Ishikawa (cell line): ENCODE data around the gene GADL1.

ENCODE experiments used
- CEBPB ChIP-seq: IDR thresholded peaks from 2 replicates; pipeline ENCODE4 v1.6.1; 2012
- CREB1 ChIP-seq: IDR thresholded peaks from 2 replicates; pipeline ENCODE4 v1.6.1; 2012; ENCODE audit warnings: low read depth
- EGR1 ChIP-seq: IDR thresholded peaks from 2 replicates; pipeline ENCODE4 v1.6.1; 2012
- EP300 ChIP-seq: IDR thresholded peaks from 2 replicates; pipeline ENCODE4 v1.6.1; 2012; ENCODE audit warnings: borderline replicate concordance
- FOXM1 ChIP-seq: IDR thresholded peaks from 2 replicates; pipeline ENCODE4 v1.6.1; 2012; ENCODE audit warnings: low read depth, borderline replicate concordance
- NFIC ChIP-seq: IDR thresholded peaks from 2 replicates; pipeline ENCODE4 v1.6.1; 2012
- RAD21 ChIP-seq: IDR thresholded peaks from 2 replicates; pipeline ENCODE4 v1.6.1; 2012; ENCODE audit warnings: low read depth
- TAF1 ChIP-seq: IDR thresholded peaks from 2 replicates; pipeline ENCODE4 v1.6.1; 2012; ENCODE audit warnings: low read depth, mild to moderate bottlenecking
- TCF12 ChIP-seq: IDR thresholded peaks from 2 replicates; pipeline ENCODE4 v1.6.1; 2012; ENCODE audit warnings: low read depth
- TEAD4 ChIP-seq: IDR thresholded peaks from 2 replicates; pipeline ENCODE4 v1.6.1; 2012
- USF1 ChIP-seq: IDR thresholded peaks from 2 replicates; pipeline ENCODE4 v1.6.1; 2012
- YY1 ChIP-seq: IDR thresholded peaks from 2 replicates; pipeline ENCODE4 v1.6.1; 2012; ENCODE audit warnings: low read depth
- ZBTB7A ChIP-seq: IDR thresholded peaks from 2 replicates; pipeline ENCODE4 v1.6.1; 2012; ENCODE audit warnings: low read depth
- TF ChIP-seq, protein P1 (sequence below): IDR thresholded peaks from 2 replicates; pipeline ENCODE4 v1.6.1; 2012; ENCODE audit warnings: low read depth, mild to moderate bottlenecking
- TF ChIP-seq, protein P2 (sequence below): IDR thresholded peaks from 2 replicates; pipeline ENCODE4 v1.6.1; 2012

Gene GADL1, protein sequence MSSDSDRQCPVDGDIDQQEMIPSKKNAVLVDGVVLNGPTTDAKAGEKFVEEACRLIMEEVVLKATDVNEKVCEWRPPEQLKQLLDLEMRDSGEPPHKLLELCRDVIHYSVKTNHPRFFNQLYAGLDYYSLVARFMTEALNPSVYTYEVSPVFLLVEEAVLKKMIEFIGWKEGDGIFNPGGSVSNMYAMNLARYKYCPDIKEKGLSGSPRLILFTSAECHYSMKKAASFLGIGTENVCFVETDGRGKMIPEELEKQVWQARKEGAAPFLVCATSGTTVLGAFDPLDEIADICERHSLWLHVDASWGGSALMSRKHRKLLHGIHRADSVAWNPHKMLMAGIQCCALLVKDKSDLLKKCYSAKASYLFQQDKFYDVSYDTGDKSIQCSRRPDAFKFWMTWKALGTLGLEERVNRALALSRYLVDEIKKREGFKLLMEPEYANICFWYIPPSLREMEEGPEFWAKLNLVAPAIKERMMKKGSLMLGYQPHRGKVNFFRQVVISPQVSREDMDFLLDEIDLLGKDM

GRCh38 chr3:30894521-30895251 is at the start of gene GADL1:
Gene GADL1 (minus strand): TSS chr3:30894661. CDS start chr3:30894614, 47 bp downstream.
- TF ChIP-seq ZBTB7A (no peak), NFIC (no peak), TAF1 (no peak), FOXM1 (no peak), CEBPB (no peak), RAD21 (no peak), USF1 (no peak), CREB1 (no peak), EGR1 (no peak), YY1 (no peak), TEAD4 (no peak), EP300 (no peak), TCF12 (no peak)
- TF ChIP-seq, protein P1, sequence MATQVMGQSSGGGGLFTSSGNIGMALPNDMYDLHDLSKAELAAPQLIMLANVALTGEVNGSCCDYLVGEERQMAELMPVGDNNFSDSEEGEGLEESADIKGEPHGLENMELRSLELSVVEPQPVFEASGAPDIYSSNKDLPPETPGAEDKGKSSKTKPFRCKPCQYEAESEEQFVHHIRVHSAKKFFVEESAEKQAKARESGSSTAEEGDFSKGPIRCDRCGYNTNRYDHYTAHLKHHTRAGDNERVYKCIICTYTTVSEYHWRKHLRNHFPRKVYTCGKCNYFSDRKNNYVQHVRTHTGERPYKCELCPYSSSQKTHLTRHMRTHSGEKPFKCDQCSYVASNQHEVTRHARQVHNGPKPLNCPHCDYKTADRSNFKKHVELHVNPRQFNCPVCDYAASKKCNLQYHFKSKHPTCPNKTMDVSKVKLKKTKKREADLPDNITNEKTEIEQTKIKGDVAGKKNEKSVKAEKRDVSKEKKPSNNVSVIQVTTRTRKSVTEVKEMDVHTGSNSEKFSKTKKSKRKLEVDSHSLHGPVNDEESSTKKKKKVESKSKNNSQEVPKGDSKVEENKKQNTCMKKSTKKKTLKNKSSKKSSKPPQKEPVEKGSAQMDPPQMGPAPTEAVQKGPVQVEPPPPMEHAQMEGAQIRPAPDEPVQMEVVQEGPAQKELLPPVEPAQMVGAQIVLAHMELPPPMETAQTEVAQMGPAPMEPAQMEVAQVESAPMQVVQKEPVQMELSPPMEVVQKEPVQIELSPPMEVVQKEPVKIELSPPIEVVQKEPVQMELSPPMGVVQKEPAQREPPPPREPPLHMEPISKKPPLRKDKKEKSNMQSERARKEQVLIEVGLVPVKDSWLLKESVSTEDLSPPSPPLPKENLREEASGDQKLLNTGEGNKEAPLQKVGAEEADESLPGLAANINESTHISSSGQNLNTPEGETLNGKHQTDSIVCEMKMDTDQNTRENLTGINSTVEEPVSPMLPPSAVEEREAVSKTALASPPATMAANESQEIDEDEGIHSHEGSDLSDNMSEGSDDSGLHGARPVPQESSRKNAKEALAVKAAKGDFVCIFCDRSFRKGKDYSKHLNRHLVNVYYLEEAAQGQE = no peak
- TF ChIP-seq, protein P2, sequence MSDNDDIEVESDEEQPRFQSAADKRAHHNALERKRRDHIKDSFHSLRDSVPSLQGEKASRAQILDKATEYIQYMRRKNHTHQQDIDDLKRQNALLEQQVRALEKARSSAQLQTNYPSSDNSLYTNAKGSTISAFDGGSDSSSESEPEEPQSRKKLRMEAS = no peak

GRCh38 chr3:30944124-30944523 is 49.7 kb upstream of the GADL1 start:
- TF ChIP-seq EP300 = no peak
- no peak for TF ChIP-seq TAF1
- TF ChIP-seq CREB1 = no peak
- no peak for TF ChIP-seq YY1
- TF ChIP-seq NFIC = no peak
- no peak for TF ChIP-seq FOXM1
- no peak for TF ChIP-seq TCF12
- TF ChIP-seq, protein P1 = no peak
- TF ChIP-seq USF1 = no peak
- TF ChIP-seq ZBTB7A = no peak
- no peak for TF ChIP-seq TEAD4
- no peak for TF ChIP-seq RAD21
- no peak for TF ChIP-seq CEBPB
- TF ChIP-seq, protein P2 = no peak
- TF ChIP-seq EGR1 = no peak

- no peak for TF ChIP-seq CEBPB
- no peak for TF ChIP-seq USF1
- no peak for TF ChIP-seq NFIC
- TF ChIP-seq TEAD4 = no peak
- TF ChIP-seq, protein P1 = no peak
- no peak for TF ChIP-seq FOXM1
- TF ChIP-seq, protein P2 = no peak
- no peak for TF ChIP-seq ZBTB7A
- TF ChIP-seq EP300 = no peak
- TF ChIP-seq CREB1 = no peak
- TF ChIP-seq TAF1 = no peak
- no peak for TF ChIP-seq TCF12
- TF ChIP-seq EGR1 = no peak
These were observed 48.7 kb upstream of the GADL1 start for GRCh38 chr3:30943206-30943605.
